IMR-90 (cell line): Measurements from ENCODE around the gene ZFR. TPM values are rescaled to one million over a fixed set of nuclear protein-coding genes. Genes with fewer than 3 reads are reported as not detected.

ENCODE experiments used
- ATAC-seq: fragments of 200-7000 bp; cut with Tn5 transposase; 2 replicates; pipeline ENCODE4 v1.9.1; 2020; ENCODE audit warnings: low read depth, mild to moderate bottlenecking, moderate library complexity
- BruUV-seq: library from RNA; stranded (reverse); fragments of 400-500 nt; replicated peaks from 2 replicates; lab custom pipeline; 2021; lab: Mats Ljungman, UMichigan
- CTCF ChIA-PET: fragments of 300-600 bp; formaldehyde crosslinking; extraction: SDS; loops from one replicate; lab custom pipeline; 2021; ENCODE audit warnings: antibody characterized with exemption; lab: Yijun Ruan, JAX
- POLR2A ChIA-PET: fragments of 300-600 bp; sonication (Branson Sonifier 250); formaldehyde crosslinking; loops from one replicate; lab custom pipeline; 2022; ENCODE audit warnings: antibody characterized with exemption; ENCODE audit not compliant: unreplicated experiment; lab: Charles Lee
- DNase-seq: peaks from one replicate; pipeline ENCODE4 v3.0.0; 2013
- H2AFZ ChIP-seq: replicated peaks from 2 replicates; pipeline ENCODE3; 2013; ENCODE audit warnings: low read length, mild to moderate bottlenecking; ENCODE audit not compliant: poor library complexity
- H2AK5ac ChIP-seq: 2 replicates; pipeline ENCODE4 v1.6.1; 2013; ENCODE audit warnings: low read depth, low read length, inconsistent platforms
- H2AK9ac ChIP-seq: replicated peaks from 2 replicates; pipeline ENCODE3; 2013; ENCODE audit warnings: mild to moderate bottlenecking, low read depth, low read length, moderate library complexity; ENCODE audit not compliant: poor library complexity
- H2BK120ac ChIP-seq: 2 replicates; pipeline ENCODE4 v1.6.1; 2013; ENCODE audit warnings: low read depth, low read length, inconsistent platforms
- H2BK15ac ChIP-seq: 3 replicates; pipeline ENCODE4 v1.6.1; 2013; ENCODE audit warnings: low read depth, low read length, inconsistent platforms
- H2BK20ac ChIP-seq: 2 replicates; pipeline ENCODE4 v1.6.1; 2013; ENCODE audit warnings: low read depth, mild to moderate bottlenecking, inconsistent platforms, low read length, moderate library complexity
- H2BK5ac ChIP-seq: 2 replicates; pipeline ENCODE4 v1.6.1; 2013; ENCODE audit warnings: mild to moderate bottlenecking, low read depth, low read length, inconsistent platforms; ENCODE audit not compliant: poor library complexity, severe bottlenecking
- H3K14ac ChIP-seq: replicated peaks from 2 replicates; pipeline ENCODE4 v1.6.1; 2013; ENCODE audit warnings: low read depth, low read length, inconsistent platforms
- H3K18ac ChIP-seq: 2 replicates; pipeline ENCODE4 v1.6.1; 2013; ENCODE audit warnings: low read depth, low read length, control low read depth
- H3K23ac ChIP-seq: 2 replicates; pipeline ENCODE4 v1.6.1; 2013; ENCODE audit warnings: low read depth, low read length, inconsistent platforms
- H3K27ac ChIP-seq: 2 replicates; pipeline ENCODE4 v1.5.1; 2013; ENCODE audit warnings: mild to moderate bottlenecking, control low read depth, low read length; ENCODE audit not compliant: insufficient read depth
- H3K27me3 ChIP-seq: 2 replicates; pipeline ENCODE4 v1.6.1; 2013; ENCODE audit warnings: low read length; ENCODE audit not compliant: control insufficient read depth, insufficient read depth
- H3K36me3 ChIP-seq: 2 replicates; pipeline ENCODE4 v1.6.1; 2013; ENCODE audit warnings: low read length, mixed read lengths; ENCODE audit not compliant: control insufficient read depth, insufficient read depth
- H3K4ac ChIP-seq: 2 replicates; pipeline ENCODE4 v1.6.1; 2013; ENCODE audit warnings: low read depth, low read length, inconsistent platforms
- H3K4me1 ChIP-seq: 2 replicates; pipeline ENCODE4 v1.6.1; 2013; ENCODE audit warnings: low read length, mixed read lengths; ENCODE audit not compliant: control insufficient read depth, insufficient read depth
- H3K4me2 ChIP-seq: 2 replicates; pipeline ENCODE4 v1.6.1; 2013; ENCODE audit warnings: low read depth, mild to moderate bottlenecking, control low read depth, low read length, moderate library complexity
- H3K4me3 ChIP-seq: 2 replicates; pipeline ENCODE4 v1.5.1; 2013; ENCODE audit warnings: low read depth, mild to moderate bottlenecking, control low read depth, low read length, moderate library complexity; ENCODE audit not compliant: insufficient read depth
- H3K56ac ChIP-seq: 2 replicates; pipeline ENCODE4 v1.6.1; 2013; ENCODE audit warnings: low read length, inconsistent platforms; ENCODE audit not compliant: insufficient read depth; ENCODE audit errors: extremely low read depth
- H3K79me1 ChIP-seq, 2 experiments: 2 replicates each; pipeline ENCODE4 v1.6.1; 2013; ENCODE audit warnings: low read length in 2 of 2, inconsistent platforms in 1 of 2, low read depth in 1 of 2
- H3K9ac ChIP-seq: 2 replicates; pipeline ENCODE4 v1.6.1; 2013; ENCODE audit warnings: low read depth, low read length, control low read depth
- H3K9me1 ChIP-seq: 2 replicates; pipeline ENCODE4 v1.6.1; 2013; ENCODE audit warnings: low read length, inconsistent platforms; ENCODE audit not compliant: insufficient read depth
- H3K9me3 ChIP-seq: 2 replicates; pipeline ENCODE4 v1.6.1; 2013; ENCODE audit warnings: low read length; ENCODE audit not compliant: control insufficient read depth, insufficient read depth
- H4K20me1 ChIP-seq: 2 replicates; pipeline ENCODE4 v1.6.1; 2013; ENCODE audit warnings: low read length, inconsistent platforms; ENCODE audit not compliant: insufficient read depth
- H4K5ac ChIP-seq: 2 replicates; pipeline ENCODE4 v1.6.1; 2013; ENCODE audit warnings: mild to moderate bottlenecking, low read depth, low read length, control low read depth
- H4K8ac ChIP-seq, 2 experiments: 2 replicates each; pipeline ENCODE4 v1.6.1; 2013; ENCODE audit warnings: low read depth in 2 of 2, low read length in 2 of 2, control low read depth in 1 of 2, inconsistent platforms in 1 of 2
- H4K91ac ChIP-seq: 2 replicates; pipeline ENCODE4 v1.6.1; 2013; ENCODE audit warnings: low read depth, low read length, inconsistent platforms; ENCODE audit not compliant: insufficient read depth
- BHLHE40 ChIP-seq: fragments of 150-350 bp; IDR thresholded peaks from 2 replicates; pipeline ENCODE4 v1.6.1; 2016; ENCODE audit warnings: mild to moderate bottlenecking, low read depth, low read length
- CTCF ChIP-seq: conservative IDR thresholded peaks from 2 replicates; pipeline ENCODE4 v1.5.1; 2012; ENCODE audit warnings: mild to moderate bottlenecking, low read depth, low read length, improper control_type of control experiment
- WGBS, 2 experiments: methylation state at CpG; one replicate each; pipeline versions ENCODE4 v1.1.5 to v1.1.7; 2013; ENCODE audit warnings: missing lambda C conversion rate in 2 of 2; ENCODE audit not compliant: insufficient read length in 1 of 2; ENCODE audit errors: extremely low coverage in 2 of 2; 5-methylcytosine and 5-hydroxymethylcytosine counted together
- dilution Hi-C: fragments of 300-500 bp; cut with HindIII; formaldehyde crosslinking; loops from one replicate; pipeline ENCODE4 v1.14.3; 2018; ENCODE audit warnings: low sequenced_read_pairs; ENCODE audit not compliant: unreplicated experiment
- in situ Hi-C: fragments of 300-500 bp; cut with MboI; formaldehyde crosslinking; loops from 3 replicates; pipeline ENCODE4 v1.14.3; 2019; ENCODE audit warnings: low sequenced_read_pairs, inconsistent platforms, mixed read lengths
- intact Hi-C: fragments of 100-400 bp; cut with micrococcal nuclease; formaldehyde crosslinking; loops from 2 replicates; pipeline ENCODE4 v1.10.0; 2022
- polyA plus RNA-seq, 3 experiments: library from polyadenylated mRNA; depleted of rRNA; stranded (reverse); fragments of >200 nt; gene quantifications; 2 replicates each; pipeline ENCODE4 v1.2.3, GENCODE V29; 2012; ENCODE audit warnings: low replicate concordance in 1 of 3
- total RNA-seq: library from RNA; depleted of rRNA; stranded (reverse); fragments of >200 nt; gene quantifications from 2 replicates; pipeline ENCODE4 v1.2.3, GENCODE V29; 2012

The ZFR gene
- total and polyA plus RNA-seq, 2 of the 4 experiments (the other 2 are of a cell fraction) = 30.4 to 81.4 TPM

GRCh38 chr5:32450952-32451351 is 6.4 kb upstream of the ZFR start:
- Histone ChIP-seq H4K20me1 (no peaks in the 10 kb centered on the region), H3K9me3 (no peaks in the 10 kb centered on the region), H3K4ac (no peak overlapping the region), H3K4me3 (no peak overlapping the region), H3K14ac (no peak overlapping the region), H3K4me2 (no peak overlapping the region), H3K23ac (no peak overlapping the region), H4K5ac (no peak overlapping the region), H3K27me3 (peaks cover 23% of the 10 kb centered on the region), H3K4me1 (no peaks in the 10 kb centered on the region), H3K79me1 (no peaks in the 10 kb centered on the region), H2BK5ac (no peak overlapping the region), H3K27ac (no peak overlapping the region), H3K18ac (no peak overlapping the region), H2BK15ac (no peak overlapping the region), H3K56ac (no peak overlapping the region), H3K9ac (no peak overlapping the region), H2BK20ac (no peak overlapping the region), H4K8ac (no peak overlapping the region), H3K36me3 (no peaks in the 10 kb centered on the region), H2AFZ (no peak overlapping the region), H4K91ac (no peak overlapping the region), H2BK120ac (no peak overlapping the region), H2AK5ac (no peak overlapping the region), H3K9me1 (no peaks in the 10 kb centered on the region), H2AK9ac (no peak overlapping the region)
- CTCF ChIA-PET = no interaction called here
- intact Hi-C loops (no loop called here), in situ Hi-C loops (no loop called here), dilution Hi-C loops (no loop called here)
- TF ChIP-seq BHLHE40 = no peak
- TF ChIP-seq CTCF = 0 out of 2 replicates have a peak, but pooled peaks have one; percentile 9
- POLR2A ChIA-PET = no interaction called here
- ATAC-seq (no peak), DNase-seq (no peak)
- BruUV-seq = no TSS peak
- WGBS, 2 experiments = no CpG with 5 or more reads among the region's 1 CpG
